OCI-LY7 (cell line): ENCODE measurements around the gene KSR1.

Experiments
- CTCF ChIP-seq: fragments of 200-600 bp; sonication (generic); conservative IDR thresholded peaks from 2 replicates; pipeline ENCODE4 v1.5.1; 2014; ENCODE audit warnings: mild to moderate bottlenecking, antibody characterized with exemption, low read length, moderate library complexity, mixed read lengths
- EZH2phosphoT487 ChIP-seq: fragments of 200-600 bp; sonication (generic); IDR thresholded peaks from 2 replicates; pipeline ENCODE4 v1.6.1; 2018; ENCODE audit warnings: low read depth, borderline replicate concordance, mild to moderate bottlenecking, mixed run types, antibody characterized with exemption, low read length, moderate library complexity, mixed read lengths

DNA sequence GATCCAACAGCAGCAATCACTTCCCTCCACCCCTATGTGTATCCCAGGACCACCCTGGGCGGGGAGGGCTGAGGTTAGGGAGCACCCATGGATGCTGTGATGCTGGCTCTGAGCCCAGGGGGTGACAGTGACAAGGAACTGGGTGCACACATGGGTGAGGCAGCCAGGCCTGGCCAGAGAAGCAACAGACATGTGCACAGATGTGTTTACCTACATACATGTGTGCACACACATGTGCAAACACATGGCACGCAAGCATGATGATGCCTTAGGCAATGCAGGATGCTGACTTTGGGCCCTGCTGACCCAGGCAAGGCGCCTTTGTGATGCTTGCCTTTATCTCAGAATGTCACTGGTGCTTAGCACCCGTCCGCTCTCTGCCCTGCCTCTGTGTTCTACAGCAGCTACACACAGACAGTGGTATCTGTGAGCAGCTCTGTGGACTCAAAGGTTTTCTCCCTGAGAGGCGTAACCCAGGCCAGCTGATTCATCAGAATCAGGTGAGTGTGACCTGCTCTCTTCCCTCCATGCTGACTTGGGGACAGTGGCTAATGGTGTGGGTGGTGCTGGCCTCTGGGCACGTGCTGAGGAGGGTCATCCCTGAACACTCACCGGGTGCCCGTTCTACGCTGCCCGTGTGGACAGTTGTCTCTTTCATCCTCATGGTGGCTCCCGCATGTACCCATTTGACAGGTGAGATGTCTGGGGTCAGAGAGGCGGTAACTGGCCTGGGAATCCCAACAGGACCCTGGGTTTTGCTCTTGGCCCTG is 38.5 kb upstream of the KSR1 start:
- no peak for TF ChIP-seq CTCF
- TF ChIP-seq EZH2phosphoT487: no peak
